GM12872 (cell line): ENCODE results near the gene PECR.
A peak's percentile ranks its signal among the peaks of the same experiment; 100 is the strongest.

Experiments used
- CTCF ChIP-seq: IDR thresholded peaks from 3 replicates; pipeline ENCODE4 v1.5.1; 2011; ENCODE audit warnings: low read depth, mild to moderate bottlenecking, low read length, moderate library complexity; ENCODE audit not compliant: insufficient read depth

Gene PECR

DNA sequence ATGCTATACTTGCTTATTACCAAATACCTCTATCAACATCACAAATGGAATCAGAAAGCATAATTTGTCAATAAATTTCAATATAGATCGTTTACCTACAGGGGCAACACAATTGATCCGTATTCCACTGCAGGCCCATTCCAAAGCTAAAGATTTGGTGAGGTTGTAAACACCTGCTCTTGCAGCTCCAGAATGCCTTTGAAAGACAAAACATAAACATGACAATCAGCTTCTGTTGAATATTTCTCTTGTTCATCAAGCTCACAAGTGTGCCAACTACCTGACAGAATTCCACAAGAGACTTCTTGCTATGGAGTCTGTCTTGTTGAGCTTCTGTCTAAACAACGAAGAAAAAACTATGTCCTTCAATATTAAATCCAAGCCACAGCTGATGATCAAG, 30.3 kb downstream of the PECR start:
- TF ChIP-seq CTCF, result no peak

DNA sequence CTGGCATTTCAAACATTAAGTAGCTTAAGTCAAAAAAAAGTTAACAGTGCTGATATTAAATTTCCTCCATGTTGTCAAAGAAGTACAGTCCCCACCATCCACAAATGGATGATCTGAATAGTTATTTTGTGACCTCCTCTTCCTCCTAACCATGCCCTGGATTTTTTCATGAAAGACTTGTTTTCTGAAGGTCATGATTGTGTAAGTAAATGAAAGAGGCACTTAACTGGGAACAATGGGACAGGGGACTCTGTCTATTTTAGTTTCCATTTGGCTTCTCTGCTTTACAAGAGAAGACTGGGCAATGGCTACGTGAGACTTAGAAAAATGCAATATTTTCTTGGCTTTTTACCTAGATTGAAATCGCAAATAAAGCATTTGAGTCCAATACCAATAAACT, 32.2 kb downstream of the PECR start:
- no peak for TF ChIP-seq CTCF

GRCh38 chr2:216047397-216047796, 34.2 kb downstream of the PECR start:
- TF ChIP-seq CTCF, result no peak

DNA sequence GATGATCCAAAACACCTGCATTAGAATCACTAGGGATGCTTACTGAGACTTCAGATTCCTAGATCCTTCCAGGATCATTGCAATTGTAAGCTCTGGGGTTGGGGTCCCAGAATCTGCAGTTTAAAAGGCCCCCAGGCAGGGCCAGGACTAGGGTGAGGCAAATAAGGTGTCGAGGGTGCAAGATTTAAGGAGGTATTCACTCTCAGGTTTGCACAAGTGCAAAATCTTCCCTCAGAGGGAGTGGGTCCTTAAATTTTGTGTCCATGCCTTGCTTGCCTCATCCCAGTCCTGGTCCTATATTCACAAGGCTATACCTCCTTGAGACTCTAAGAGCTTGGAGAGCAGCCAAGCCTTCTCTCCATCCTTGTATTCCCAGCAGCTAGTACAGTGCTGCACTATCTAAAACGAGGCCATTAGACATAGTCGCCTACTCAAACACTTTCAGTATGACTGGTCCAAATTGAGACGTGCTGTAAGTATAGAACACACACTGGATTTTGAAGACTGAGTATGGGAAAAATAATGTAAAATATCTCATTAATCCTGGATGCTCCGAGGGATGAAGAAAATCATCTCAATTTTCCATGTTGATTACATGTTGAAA, 36.6 kb downstream of the PECR start:
- no peak for TF ChIP-seq CTCF

DNA sequence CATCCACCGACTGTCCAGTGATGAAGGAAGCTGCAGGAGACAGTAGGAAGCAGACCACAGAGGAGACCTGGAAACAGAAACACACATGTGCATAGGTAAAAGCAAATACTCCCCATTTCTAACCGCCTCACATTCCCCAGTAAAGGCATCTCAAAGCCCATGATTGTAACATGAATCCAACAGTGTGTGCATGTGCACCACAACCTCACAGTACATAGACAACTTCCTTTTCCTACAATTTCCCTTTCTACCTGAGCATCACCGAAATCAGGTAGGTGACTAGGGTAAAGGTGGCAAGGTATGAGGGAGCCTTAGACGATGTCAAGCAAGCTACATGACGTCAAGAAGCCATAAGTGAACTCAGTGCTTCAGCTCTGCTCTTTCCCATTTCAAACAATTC, 37.7 kb downstream of the PECR start:
- no peak for TF ChIP-seq CTCF

DNA sequence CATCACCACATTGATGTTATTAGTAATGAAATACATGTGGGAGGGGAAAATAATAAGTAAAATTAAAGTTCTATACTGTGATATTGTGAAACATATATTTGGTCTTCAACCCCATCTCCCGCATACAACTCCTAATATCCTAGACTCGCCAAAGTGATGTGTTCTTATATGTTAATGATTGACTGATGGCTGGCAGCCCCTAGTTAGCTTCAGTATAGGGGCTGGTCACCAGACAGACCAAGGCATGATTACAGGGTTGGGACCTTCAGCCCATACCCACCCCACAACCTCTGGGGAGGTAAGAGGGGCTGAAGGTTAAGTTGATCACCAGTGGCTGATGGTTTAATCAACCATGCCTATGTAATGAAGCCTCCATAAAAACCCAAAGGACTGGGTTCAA, 40.2 kb downstream of the PECR start:
- TF ChIP-seq CTCF, result no peak

GRCh38 chr2:216039918-216040317, 41.7 kb downstream of the PECR start:
- TF ChIP-seq CTCF, result no peak

DNA sequence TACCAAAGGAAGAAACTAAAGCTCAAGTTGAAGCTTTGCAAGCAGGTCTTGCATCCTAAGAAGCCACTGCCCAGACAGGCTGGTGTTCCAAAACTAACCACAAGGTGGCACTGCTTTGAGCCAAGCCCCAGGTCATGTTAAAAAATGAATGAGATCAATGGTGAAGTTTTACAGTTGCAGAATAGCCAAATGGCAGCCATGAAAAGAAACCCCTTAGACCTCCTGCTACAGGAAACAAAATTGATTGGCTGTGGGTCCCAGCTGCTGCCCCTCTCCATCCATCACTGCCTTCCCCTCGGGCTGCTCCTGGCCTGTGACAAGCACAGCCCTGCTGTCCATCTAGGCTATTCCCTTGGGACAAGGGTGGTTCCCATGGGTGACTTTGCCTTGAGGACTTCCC, 47.5 kb downstream of the PECR start:
- peak; percentile 93 for TF ChIP-seq CTCF
